Loucy (cell line): ENCODE results near the gene SLC16A5.

Experiments used
- EZH2phosphoT487 ChIP-seq: fragments of 200-600 bp; IDR thresholded peaks from 2 replicates; pipeline ENCODE4 v1.6.1; 2018; ENCODE audit warnings: antibody characterized with exemption, mild to moderate bottlenecking, moderate library complexity, borderline replicate concordance
- TF ChIP-seq, protein P1 (sequence below): fragments of 200-600 bp; sonication (generic); conservative IDR thresholded peaks from 2 replicates; pipeline ENCODE4 v1.5.1; 2014; ENCODE audit warnings: mild to moderate bottlenecking, antibody characterized with exemption, low read length

DNA sequence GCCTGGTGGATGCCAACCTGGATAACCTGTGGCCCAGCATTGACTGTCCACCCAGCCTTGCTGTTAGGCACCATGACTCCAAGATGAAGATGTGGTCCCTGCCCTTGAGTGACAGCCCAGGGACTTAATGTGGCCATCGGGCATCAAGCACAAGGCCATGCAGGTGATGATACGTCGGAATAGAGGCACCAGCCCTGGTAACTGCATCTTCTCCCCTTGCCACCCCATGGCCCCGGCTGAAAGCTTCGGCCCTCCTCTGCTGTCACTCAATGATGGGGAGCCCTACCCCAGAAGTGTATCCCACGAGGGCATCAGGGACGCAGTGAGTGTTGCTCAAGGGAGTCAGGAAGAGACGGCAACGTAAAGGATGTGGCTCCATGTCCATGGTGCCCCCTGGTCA, 41.8 kb downstream of the SLC16A5 start:
- TF ChIP-seq, protein P1, sequence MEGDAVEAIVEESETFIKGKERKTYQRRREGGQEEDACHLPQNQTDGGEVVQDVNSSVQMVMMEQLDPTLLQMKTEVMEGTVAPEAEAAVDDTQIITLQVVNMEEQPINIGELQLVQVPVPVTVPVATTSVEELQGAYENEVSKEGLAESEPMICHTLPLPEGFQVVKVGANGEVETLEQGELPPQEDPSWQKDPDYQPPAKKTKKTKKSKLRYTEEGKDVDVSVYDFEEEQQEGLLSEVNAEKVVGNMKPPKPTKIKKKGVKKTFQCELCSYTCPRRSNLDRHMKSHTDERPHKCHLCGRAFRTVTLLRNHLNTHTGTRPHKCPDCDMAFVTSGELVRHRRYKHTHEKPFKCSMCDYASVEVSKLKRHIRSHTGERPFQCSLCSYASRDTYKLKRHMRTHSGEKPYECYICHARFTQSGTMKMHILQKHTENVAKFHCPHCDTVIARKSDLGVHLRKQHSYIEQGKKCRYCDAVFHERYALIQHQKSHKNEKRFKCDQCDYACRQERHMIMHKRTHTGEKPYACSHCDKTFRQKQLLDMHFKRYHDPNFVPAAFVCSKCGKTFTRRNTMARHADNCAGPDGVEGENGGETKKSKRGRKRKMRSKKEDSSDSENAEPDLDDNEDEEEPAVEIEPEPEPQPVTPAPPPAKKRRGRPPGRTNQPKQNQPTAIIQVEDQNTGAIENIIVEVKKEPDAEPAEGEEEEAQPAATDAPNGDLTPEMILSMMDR = no peak
- TF ChIP-seq EZH2phosphoT487 = no peak
